AG04450 (cell line): Measurements from ENCODE around the gene CREB5. TPM values are rescaled to one million over a fixed set of nuclear protein-coding genes. Genes with fewer than 3 reads are reported as not detected.

Experiments
- CTCF ChIA-PET: fragments of 300-600, 350-600 bp; formaldehyde crosslinking; extraction: SDS; loops from one replicate; lab custom pipeline; 2022; ENCODE audit warnings: antibody characterized with exemption, inconsistent platforms; lab: Charles Lee
- POLR2A ChIA-PET: fragments of 350-600 bp; formaldehyde crosslinking; extraction: SDS; loops from one replicate; lab custom pipeline; 2021; ENCODE audit warnings: antibody characterized with exemption, inconsistent platforms; lab: Yijun Ruan, JAX
- DNase-seq: peaks from one replicate; pipeline ENCODE4 v3.0.0-alpha.2; 2011; ENCODE audit warnings: low read depth, low spot score
- H3K27ac ChIP-seq: one replicate; pipeline ENCODE4 v1.5.1; 2012; ENCODE audit warnings: low read depth, low read length, control low read depth
- H3K27me3 ChIP-seq: one replicate; pipeline ENCODE4 v1.6.0; 2012; ENCODE audit warnings: low read length; ENCODE audit not compliant: control insufficient read depth, insufficient read depth
- H3K4me3 ChIP-seq: 2 replicates; pipeline ENCODE4 v1.5.1; 2011; ENCODE audit warnings: mild to moderate bottlenecking, low read depth, low read length, control low read depth
- H3K9me3 ChIP-seq: 2 replicates; pipeline ENCODE4 v1.5.1; 2012; ENCODE audit warnings: low read length; ENCODE audit not compliant: control insufficient read depth, insufficient read depth
- polyA plus RNA-seq: library from polyadenylated mRNA; depleted of rRNA; stranded (reverse); fragments of >200 nt; gene quantifications from 2 replicates; pipeline ENCODE4 v1.2.3, GENCODE V29; 2011
- TF ChIP-seq, protein P1 (sequence below): IDR thresholded peaks from 2 replicates; pipeline ENCODE4 v1.5.1; 2011; ENCODE audit warnings: low read depth, low read length, control low read depth, inconsistent platforms

The CREB5 gene
- polyA plus RNA-seq, 1 experiment: 22.1 TPM

- H3K27me3 ChIP-seq: no peaks in the 10 kb centered on the region
- no peak overlapping the region for H3K27ac ChIP-seq
- POLR2A ChIA-PET: no interaction called here
- TF ChIP-seq, protein P1, sequence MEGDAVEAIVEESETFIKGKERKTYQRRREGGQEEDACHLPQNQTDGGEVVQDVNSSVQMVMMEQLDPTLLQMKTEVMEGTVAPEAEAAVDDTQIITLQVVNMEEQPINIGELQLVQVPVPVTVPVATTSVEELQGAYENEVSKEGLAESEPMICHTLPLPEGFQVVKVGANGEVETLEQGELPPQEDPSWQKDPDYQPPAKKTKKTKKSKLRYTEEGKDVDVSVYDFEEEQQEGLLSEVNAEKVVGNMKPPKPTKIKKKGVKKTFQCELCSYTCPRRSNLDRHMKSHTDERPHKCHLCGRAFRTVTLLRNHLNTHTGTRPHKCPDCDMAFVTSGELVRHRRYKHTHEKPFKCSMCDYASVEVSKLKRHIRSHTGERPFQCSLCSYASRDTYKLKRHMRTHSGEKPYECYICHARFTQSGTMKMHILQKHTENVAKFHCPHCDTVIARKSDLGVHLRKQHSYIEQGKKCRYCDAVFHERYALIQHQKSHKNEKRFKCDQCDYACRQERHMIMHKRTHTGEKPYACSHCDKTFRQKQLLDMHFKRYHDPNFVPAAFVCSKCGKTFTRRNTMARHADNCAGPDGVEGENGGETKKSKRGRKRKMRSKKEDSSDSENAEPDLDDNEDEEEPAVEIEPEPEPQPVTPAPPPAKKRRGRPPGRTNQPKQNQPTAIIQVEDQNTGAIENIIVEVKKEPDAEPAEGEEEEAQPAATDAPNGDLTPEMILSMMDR: no peak
- CTCF ChIA-PET: no interaction called here
- no peak overlapping the region for H3K4me3 ChIP-seq
- H3K9me3 ChIP-seq: peaks cover 4% of the 10 kb centered on the region; the same call in 1 of the 2 replicates
- DNase-seq: no peak
Measured at GRCh38 chr7:28656529-28656928, 244.2 kb downstream of the CREB5 start.

DNA sequence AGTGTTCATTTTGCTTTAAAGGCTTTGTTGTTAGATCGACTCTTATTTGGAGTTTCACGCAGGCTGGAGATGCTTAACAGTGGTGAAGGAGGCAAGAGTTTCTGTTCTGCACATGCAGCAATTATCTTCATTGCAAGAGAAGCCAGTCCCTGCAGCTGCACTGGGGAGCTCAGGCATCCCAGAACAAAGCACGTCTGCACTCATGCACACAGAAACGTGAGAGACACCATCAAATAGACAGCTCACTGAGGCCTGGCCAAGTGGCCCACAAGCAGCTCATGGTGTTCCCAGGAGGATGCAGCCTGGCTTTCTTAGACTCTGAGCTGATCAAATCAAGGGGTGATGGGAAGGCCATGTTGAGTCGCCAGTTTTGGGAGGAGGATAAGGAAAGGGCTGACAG, 246.1 kb downstream of the CREB5 start:
- Histone ChIP-seq H3K9me3 (peaks cover 4% of the 10 kb centered on the region; the same call in 1 of the 2 replicates), H3K27ac (no peak overlapping the region), H3K4me3 (no peak overlapping the region), H3K27me3 (no peaks in the 10 kb centered on the region)
- TF ChIP-seq, protein P1: no peak
- POLR2A ChIA-PET: no interaction called here
- no peak for DNase-seq
- CTCF ChIA-PET: no interaction called here

GRCh38 chr7:28660132-28660531, 247.8 kb downstream of the CREB5 start:
- DNase-seq: no peak
- Histone ChIP-seq H3K27me3 (no peaks in the 10 kb centered on the region), H3K4me3 (no peak overlapping the region), H3K9me3 (peaks cover 4% of the 10 kb centered on the region; the same call in 1 of the 2 replicates), H3K27ac (no peak overlapping the region)
- ChIA-PET CTCF (interaction anchor here (0.6 to 1.6 kb wide), 3 partner anchors 92 to 364 kb away, joined by 3 to 4 read pairs (median 3); no protein-coding TSS in a partner anchor), POLR2A (no interaction called here)
- TF ChIP-seq, protein P1: no peak

GRCh38 chr7:28661826-28662595, 249.7 kb downstream of the CREB5 start:
- Histone ChIP-seq H3K9me3 (peaks cover 4% of the 10 kb centered on the region; the same call in 1 of the 2 replicates), H3K27ac (no peak overlapping the region), H3K4me3 (no peak overlapping the region), H3K27me3 (no peaks in the 10 kb centered on the region)
- POLR2A ChIA-PET: no interaction called here
- TF ChIP-seq, protein P1: no peak
- no peak for DNase-seq
- CTCF ChIA-PET: no interaction called here

GRCh38 chr7:28666154-28666553, 253.8 kb downstream of the CREB5 start:
- CTCF ChIA-PET: no interaction called here

More at GRCh38 chr7:28666154-28666553, 253.8 kb downstream of the CREB5 start:
- TF ChIP-seq, protein P1: no peak
- no peak for DNase-seq
- POLR2A ChIA-PET: interaction anchor here (1.2 kb wide), 1 partner anchor 20 kb away, joined by 3 read pairs; no protein-coding TSS in a partner anchor
- no peak overlapping the region for H3K4me3 ChIP-seq
- no peaks in the 10 kb centered on the region for H3K9me3 ChIP-seq
- no peak overlapping the region for H3K27ac ChIP-seq
- H3K27me3 ChIP-seq: no peaks in the 10 kb centered on the region
